Neural cell (in vitro differentiated cells): ENCODE results near the gene CARS1. TPM values are rescaled to one million over a fixed set of nuclear protein-coding genes. Genes with fewer than 3 reads are reported as not detected.

Experiments used
- H2AFZ ChIP-seq: fragments of 200-600, 300-800 bp; sonication (generic), shearing (Covaris generic); 2 replicates; pipeline ENCODE4 v1.6.0; 2014; ENCODE audit warnings: low read depth, mild to moderate bottlenecking, antibody characterized with exemption, low read length, moderate library complexity
- H3F3A ChIP-seq: fragments of 200-600 bp; shearing (Covaris generic); 2 replicates; pipeline ENCODE4 v1.6.1; 2016; ENCODE audit warnings: mild to moderate bottlenecking, moderate library complexity, mixed read lengths, antibody characterized with exemption, low read length; ENCODE audit not compliant: insufficient read depth, poor library complexity, severe bottlenecking
- H3K27ac ChIP-seq: fragments of 200-600, 300-800 bp; sonication (generic), shearing (Covaris generic); 2 replicates; pipeline ENCODE4 v1.5.1; 2014; ENCODE audit warnings: mild to moderate bottlenecking, low read length, moderate library complexity
- H3K27me3 ChIP-seq: fragments of 300-800, 200-600 bp; sonication (generic), shearing (Covaris generic); 2 replicates; pipeline ENCODE4 v1.6.0; 2014; ENCODE audit warnings: mild to moderate bottlenecking, low read depth, low read length, moderate library complexity; ENCODE audit not compliant: insufficient read depth
- H3K36me3 ChIP-seq: fragments of 300-800, 200-600 bp; sonication (generic), shearing (Covaris generic); 2 replicates; pipeline ENCODE4 v1.5.1; 2014; ENCODE audit warnings: mild to moderate bottlenecking, antibody characterized with exemption, low read length, moderate library complexity; ENCODE audit not compliant: insufficient read depth
- H3K4me2 ChIP-seq: fragments of 300-800, 200-600 bp; sonication (generic), shearing (Covaris generic); 2 replicates; pipeline ENCODE4 v1.6.0; 2014; ENCODE audit warnings: mild to moderate bottlenecking, low read length
- H3K4me3 ChIP-seq: fragments of 300-800, 200-600 bp; sonication (generic), shearing (Covaris generic); 2 replicates; pipeline ENCODE4 v1.5.1; 2014; ENCODE audit warnings: mild to moderate bottlenecking, low read length, moderate library complexity
- H3K79me2 ChIP-seq: fragments of 200-600 bp; shearing (Covaris generic); replicated peaks from 2 replicates; pipeline ENCODE4 v1.6.0; 2014; ENCODE audit warnings: mild to moderate bottlenecking, low read length, moderate library complexity; ENCODE audit not compliant: insufficient read depth
- H3K9ac ChIP-seq: fragments of 300-800, 200-600 bp; sonication (generic), shearing (Covaris generic); 2 replicates; pipeline ENCODE4 v1.6.1; 2016; ENCODE audit warnings: mild to moderate bottlenecking, low read length, mixed read lengths
- H3K9me2 ChIP-seq: fragments of 200-600 bp; shearing (Covaris generic); 2 replicates; pipeline ENCODE4 v1.6.1; 2016; ENCODE audit warnings: mild to moderate bottlenecking, low read length, mixed read lengths; ENCODE audit not compliant: insufficient read depth
- H3K9me3 ChIP-seq: fragments of 200-600, 300-800 bp; sonication (generic), shearing (Covaris generic); 2 replicates; pipeline ENCODE4 v1.6.1; 2016; ENCODE audit warnings: mild to moderate bottlenecking, mixed run types, low read length, moderate library complexity, mixed read lengths
- H4K20me1 ChIP-seq: fragments of 200-600 bp; shearing (Covaris generic); 2 replicates; pipeline ENCODE4 v1.6.1; 2016; ENCODE audit warnings: mild to moderate bottlenecking, mixed run types; ENCODE audit not compliant: insufficient read depth
- EP300 ChIP-seq: fragments of 450-650 bp; conservative IDR thresholded peaks from 2 replicates; pipeline ENCODE4 v1.6.1; 2014; ENCODE audit warnings: antibody characterized with exemption, mild to moderate bottlenecking, moderate library complexity; ENCODE audit not compliant: poor library complexity, severe bottlenecking
- EZH2 ChIP-seq: fragments of 200-600, 300-800 bp; shearing (Covaris generic), sonication (generic); IDR thresholded peaks from 2 replicates; pipeline ENCODE4 v1.6.1; 2014; ENCODE audit warnings: antibody characterized with exemption, low read length, borderline replicate concordance, mild to moderate bottlenecking; ENCODE audit not compliant: insufficient read depth, poor library complexity, severe bottlenecking
- MXI1 ChIP-seq: fragments of 450-650 bp; conservative IDR thresholded peaks from 2 replicates; pipeline ENCODE4 v1.6.1; 2014; ENCODE audit warnings: antibody characterized with exemption, mild to moderate bottlenecking; ENCODE audit not compliant: poor library complexity, severe bottlenecking
- POLR2AphosphoS5 ChIP-seq: IDR thresholded peaks from 2 replicates; pipeline ENCODE4 v1.6.1; 2012
- RAD21 ChIP-seq: fragments of 450-650 bp; conservative IDR thresholded peaks from 2 replicates; pipeline ENCODE4 v1.6.1; 2014; ENCODE audit warnings: antibody characterized with exemption, mild to moderate bottlenecking, moderate library complexity
- SMC3 ChIP-seq: fragments of 450-650 bp; conservative IDR thresholded peaks from 2 replicates; pipeline ENCODE4 v1.6.1; 2014; ENCODE audit warnings: antibody characterized with exemption, mild to moderate bottlenecking, moderate library complexity; ENCODE audit not compliant: poor library complexity
- TAF1 ChIP-seq: IDR thresholded peaks from 2 replicates; pipeline ENCODE4 v1.6.1; 2012; ENCODE audit warnings: low read depth
- polyA plus RNA-seq: library from polyadenylated mRNA; depleted of rRNA; stranded (reverse); fragments of >200 nt; gene quantifications from 2 replicates; pipeline ENCODE4 v1.2.3, GENCODE V29; 2014
- TF ChIP-seq, protein P1 (sequence below): IDR thresholded peaks from 2 replicates; pipeline ENCODE4 v1.6.1; 2012; ENCODE audit warnings: borderline replicate concordance
- TF ChIP-seq, protein P2 (sequence below): fragments of 450-650 bp; IDR thresholded peaks from 2 replicates; pipeline ENCODE4 v1.5.1; 2014; ENCODE audit warnings: antibody characterized with exemption, mild to moderate bottlenecking, moderate library complexity; ENCODE audit not compliant: poor library complexity, severe bottlenecking

Gene CARS1
- polyA plus RNA-seq, 1 donor from 2014 or later = 48.2 TPM

DNA sequence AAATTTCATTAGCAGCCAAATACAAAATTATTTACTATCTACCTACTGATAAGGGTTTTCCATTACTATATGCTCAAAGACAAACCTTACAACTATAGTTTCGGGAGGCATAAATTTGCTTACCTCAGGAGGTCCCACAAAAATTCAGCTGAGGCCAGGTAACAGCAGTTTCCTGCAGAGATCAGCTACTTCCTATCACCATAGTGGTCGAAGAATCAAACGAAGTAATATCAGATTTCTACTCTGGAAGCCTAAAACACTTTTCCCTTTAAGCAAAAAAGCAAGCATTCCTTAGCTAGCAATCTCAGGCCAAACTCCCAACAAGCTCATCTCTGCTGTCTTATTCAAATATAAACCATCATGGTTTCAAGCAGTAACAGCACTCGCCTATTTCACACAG, 68.2 kb downstream of the CARS1 start:
- Histone ChIP-seq H4K20me1 (peaks cover 12% of the 10 kb centered on the region), H3K27me3 (no peaks in the 10 kb centered on the region), H3K9me2 (no peaks in the 10 kb centered on the region), H3K36me3 (no peaks in the 10 kb centered on the region), H3K9me3 (no peaks in the 10 kb centered on the region), H3K79me2 (peaks cover 76% of the 10 kb centered on the region), H3K27ac (no peak overlapping the region), H3F3A (no peaks in the 10 kb centered on the region), H3K9ac (no peak overlapping the region), H3K4me2 (peak overlapping the region; percentile 97), H2AFZ (no peak overlapping the region), H3K4me3 (peak overlapping the region; percentile 96)
- TF ChIP-seq SMC3 (no peak), RAD21 (no peak), TAF1 (no peak), EP300 (no peak), EZH2 (no peak), POLR2AphosphoS5 (no peak), MXI1 (no peak)
- TF ChIP-seq, protein P1, sequence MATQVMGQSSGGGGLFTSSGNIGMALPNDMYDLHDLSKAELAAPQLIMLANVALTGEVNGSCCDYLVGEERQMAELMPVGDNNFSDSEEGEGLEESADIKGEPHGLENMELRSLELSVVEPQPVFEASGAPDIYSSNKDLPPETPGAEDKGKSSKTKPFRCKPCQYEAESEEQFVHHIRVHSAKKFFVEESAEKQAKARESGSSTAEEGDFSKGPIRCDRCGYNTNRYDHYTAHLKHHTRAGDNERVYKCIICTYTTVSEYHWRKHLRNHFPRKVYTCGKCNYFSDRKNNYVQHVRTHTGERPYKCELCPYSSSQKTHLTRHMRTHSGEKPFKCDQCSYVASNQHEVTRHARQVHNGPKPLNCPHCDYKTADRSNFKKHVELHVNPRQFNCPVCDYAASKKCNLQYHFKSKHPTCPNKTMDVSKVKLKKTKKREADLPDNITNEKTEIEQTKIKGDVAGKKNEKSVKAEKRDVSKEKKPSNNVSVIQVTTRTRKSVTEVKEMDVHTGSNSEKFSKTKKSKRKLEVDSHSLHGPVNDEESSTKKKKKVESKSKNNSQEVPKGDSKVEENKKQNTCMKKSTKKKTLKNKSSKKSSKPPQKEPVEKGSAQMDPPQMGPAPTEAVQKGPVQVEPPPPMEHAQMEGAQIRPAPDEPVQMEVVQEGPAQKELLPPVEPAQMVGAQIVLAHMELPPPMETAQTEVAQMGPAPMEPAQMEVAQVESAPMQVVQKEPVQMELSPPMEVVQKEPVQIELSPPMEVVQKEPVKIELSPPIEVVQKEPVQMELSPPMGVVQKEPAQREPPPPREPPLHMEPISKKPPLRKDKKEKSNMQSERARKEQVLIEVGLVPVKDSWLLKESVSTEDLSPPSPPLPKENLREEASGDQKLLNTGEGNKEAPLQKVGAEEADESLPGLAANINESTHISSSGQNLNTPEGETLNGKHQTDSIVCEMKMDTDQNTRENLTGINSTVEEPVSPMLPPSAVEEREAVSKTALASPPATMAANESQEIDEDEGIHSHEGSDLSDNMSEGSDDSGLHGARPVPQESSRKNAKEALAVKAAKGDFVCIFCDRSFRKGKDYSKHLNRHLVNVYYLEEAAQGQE = no peak
- TF ChIP-seq, protein P2, sequence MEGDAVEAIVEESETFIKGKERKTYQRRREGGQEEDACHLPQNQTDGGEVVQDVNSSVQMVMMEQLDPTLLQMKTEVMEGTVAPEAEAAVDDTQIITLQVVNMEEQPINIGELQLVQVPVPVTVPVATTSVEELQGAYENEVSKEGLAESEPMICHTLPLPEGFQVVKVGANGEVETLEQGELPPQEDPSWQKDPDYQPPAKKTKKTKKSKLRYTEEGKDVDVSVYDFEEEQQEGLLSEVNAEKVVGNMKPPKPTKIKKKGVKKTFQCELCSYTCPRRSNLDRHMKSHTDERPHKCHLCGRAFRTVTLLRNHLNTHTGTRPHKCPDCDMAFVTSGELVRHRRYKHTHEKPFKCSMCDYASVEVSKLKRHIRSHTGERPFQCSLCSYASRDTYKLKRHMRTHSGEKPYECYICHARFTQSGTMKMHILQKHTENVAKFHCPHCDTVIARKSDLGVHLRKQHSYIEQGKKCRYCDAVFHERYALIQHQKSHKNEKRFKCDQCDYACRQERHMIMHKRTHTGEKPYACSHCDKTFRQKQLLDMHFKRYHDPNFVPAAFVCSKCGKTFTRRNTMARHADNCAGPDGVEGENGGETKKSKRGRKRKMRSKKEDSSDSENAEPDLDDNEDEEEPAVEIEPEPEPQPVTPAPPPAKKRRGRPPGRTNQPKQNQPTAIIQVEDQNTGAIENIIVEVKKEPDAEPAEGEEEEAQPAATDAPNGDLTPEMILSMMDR = no peak

DNA sequence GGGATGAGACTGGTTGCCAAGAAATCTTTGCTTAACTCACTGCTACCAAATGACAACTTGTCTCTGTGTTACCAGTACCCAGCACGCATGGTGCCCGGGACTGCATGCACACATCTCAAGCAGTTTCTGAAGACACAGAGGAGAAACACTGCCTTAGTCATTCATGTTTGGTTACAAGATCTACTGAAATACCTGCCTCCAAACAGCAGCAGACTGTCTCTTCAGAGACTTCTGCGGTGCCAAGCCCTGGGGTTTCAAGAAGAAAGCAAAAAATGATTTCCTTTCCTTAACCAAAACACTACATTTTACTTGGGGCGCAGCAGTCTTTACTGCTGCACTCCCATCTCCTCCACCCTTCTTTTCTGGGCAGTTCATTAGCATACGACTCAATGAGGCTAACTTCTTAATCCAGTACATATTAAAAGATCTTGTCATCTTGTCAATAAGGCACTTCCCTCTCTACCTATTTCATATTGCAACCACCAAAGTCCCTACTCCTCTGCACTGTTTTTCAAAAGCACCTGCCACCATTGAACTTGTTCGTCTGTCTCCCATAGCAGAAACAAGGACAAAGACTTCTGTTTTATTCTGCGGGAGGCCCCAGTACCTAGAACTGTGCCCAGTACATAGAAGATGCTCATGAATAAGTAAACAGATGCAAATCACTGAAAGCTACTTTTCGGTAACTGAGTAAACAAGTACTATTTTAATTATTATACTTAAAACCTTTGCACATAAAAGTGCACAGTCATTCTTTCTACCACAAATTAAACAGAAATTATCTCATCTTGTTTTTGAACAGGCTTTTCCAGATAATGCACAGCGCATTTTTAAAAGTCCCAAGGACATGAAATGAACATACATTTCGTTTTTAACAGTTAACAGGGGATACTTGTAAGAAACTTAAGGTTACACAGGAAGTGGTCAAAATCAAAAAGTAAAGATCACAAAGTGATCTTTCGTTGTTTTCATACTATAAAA, 69.1 kb downstream of the CARS1 start:
- no peaks in the 10 kb centered on the region for H3F3A ChIP-seq
- H3K27me3 ChIP-seq = no peaks in the 10 kb centered on the region
- H3K4me2 ChIP-seq = no peak overlapping the region
- H3K4me3 ChIP-seq = peak overlapping the region; percentile 96
- no peaks in the 10 kb centered on the region for H3K36me3 ChIP-seq
- H3K9ac ChIP-seq = no peak overlapping the region
- peaks cover 12% of the 10 kb centered on the region for H4K20me1 ChIP-seq
- H3K79me2 ChIP-seq = peaks cover 84% of the 10 kb centered on the region
- H3K9me2 ChIP-seq = no peaks in the 10 kb centered on the region
- H3K9me3 ChIP-seq = no peaks in the 10 kb centered on the region
- H2AFZ ChIP-seq = no peak overlapping the region
- TF ChIP-seq POLR2AphosphoS5 = no peak
- no peak for TF ChIP-seq SMC3
- no peak for TF ChIP-seq MXI1
- no peak for TF ChIP-seq TAF1
- TF ChIP-seq, protein P2 = no peak
- H3K27ac ChIP-seq = no peak overlapping the region
